Measurements from ENCODE around the gene CEP152.
"Not testable (repeated sequence)": the region's sequence is repeated elsewhere in the genome, so short reads cannot be mapped to it uniquely, and the experiment has no call there.

CEP152 gene

GRCh38 chr15:48810414-48811324, at the start of gene CEP152:
CEP152 (minus strand) TSS chr15:48811069; CDS start chr15:48805649, 5,420 bp downstream.
- DNase-seq = peak; percentile 99

DNA sequence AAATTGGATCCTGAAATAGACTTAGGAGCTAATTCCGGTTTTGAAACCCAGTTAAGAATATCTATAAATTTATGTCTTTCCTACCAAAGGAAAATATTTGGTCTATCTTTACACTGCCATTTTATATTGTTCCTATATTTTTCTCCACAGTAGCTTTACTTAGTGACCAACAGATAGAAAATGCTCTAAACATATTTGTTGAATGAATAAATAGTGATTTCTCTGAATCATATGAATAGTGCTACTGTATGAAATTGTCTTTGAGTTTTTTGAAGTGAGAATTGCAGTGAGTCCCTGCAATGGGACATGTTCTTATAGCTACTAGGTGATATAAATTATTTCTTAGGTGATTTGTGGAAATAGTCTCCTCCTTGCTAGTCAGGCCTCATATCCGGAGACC, 48.6 kb upstream of the CEP152 start:
- no peak for DNase-seq

DNA sequence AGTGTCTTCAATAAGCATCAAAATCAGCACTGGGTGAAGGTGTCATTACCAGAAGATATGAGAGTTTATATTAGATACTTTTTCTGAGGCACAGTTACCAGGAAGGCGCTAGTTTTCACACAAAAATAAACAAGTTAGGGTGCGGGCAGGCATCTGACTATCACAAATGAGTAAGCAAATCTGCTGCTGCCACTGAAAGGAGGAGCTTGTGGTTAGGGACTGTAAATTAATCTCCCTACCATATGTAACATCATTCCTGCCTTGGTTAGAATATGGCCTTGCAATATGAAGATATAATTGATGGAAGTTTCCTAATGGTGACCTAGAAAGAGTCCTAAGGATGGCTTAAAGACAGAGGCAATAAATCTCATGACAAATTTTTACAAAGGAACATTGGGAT, 47.5 kb upstream of the CEP152 start:
- no peak for DNase-seq

- DNase-seq = no peak
Measured at GRCh38 chr15:48856942-48857341, 46.1 kb upstream of the CEP152 start.

DNA sequence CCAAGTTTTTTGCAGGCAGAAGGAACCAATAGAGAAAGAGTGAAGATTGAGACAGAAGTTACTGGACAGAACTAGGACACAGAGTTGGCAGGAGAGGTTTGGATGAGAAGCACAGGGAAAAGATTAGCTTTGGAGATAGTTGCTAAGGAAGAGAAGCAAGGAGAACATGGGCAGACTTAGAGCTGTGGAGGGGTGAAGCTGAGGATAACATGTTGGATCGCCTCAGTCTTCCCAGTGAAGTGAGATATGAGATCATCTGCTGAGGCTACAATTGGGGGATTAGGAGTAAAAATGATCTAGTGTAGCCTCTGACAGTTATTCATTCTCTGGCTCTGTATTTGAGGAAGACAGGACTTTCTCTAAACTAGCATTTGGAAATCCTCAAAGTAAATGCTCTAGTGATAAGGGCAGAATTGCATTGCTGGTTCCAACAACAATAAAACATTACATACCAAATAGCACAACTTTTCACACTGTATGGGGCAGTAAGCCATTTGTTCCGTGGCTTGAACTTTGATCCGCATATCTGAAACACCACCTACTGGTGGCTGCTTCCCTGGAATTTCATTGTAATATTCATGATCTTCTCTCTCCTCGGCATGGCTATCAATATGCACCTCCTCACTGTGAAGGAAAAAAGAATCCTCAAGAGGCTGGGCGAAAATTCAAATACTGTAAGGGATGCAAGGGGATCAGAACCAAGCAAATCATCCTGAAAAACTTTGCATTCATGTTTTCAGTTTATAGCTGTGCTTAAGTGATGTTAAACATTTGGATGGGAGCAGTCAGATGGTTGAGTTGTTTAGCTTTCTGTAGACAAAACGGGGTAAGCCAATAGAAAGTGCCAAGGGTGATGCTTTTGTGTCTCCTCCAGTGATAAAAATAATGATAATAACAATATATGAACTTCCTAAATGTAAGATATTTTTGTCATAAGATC, 44.9 kb upstream of the CEP152 start:
- no peak for DNase-seq

DNA sequence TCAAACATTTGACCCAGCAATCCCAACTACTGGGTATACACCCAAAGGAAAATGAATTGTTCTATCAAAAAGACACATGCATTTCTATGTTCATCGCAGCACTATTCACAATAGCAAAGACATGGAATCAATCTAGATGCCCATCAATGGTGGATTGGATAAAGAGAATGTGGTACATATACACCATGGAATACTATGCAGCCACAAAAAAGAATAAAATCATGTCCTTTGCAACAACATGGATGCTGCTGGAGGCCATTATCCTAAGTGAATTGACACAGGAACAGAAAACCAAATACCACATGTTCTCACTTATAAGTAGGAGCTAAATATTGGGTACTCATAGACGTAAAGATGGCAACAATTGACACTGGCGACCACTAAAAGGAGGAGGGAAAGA, 43.6 kb upstream of the CEP152 start:
- not testable (repeated sequence) for DNase-seq

DNA sequence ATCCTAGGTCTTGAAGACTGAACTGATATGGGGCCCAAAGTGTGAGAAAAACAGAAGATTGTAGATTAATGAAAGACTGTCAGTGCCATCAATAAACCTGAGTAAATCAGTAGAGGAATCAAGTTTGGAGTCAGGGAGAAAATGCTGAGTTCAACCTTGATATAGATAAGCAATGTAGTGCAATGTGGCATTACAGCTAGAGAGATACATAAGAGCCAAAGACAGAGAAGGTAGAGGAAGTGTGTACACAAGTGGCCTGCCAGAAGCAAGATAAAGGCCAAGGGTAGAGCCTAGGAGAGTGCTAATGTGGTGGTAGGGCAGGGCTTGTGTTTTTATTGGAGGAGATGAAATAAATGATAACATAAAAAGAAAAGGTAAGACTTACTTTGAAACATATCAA, 41.1 kb upstream of the CEP152 start:
- no peak for DNase-seq

- DNase-seq = no peak
Measured at GRCh38 chr15:48850648-48851047, 39.8 kb upstream of the CEP152 start.

DNA sequence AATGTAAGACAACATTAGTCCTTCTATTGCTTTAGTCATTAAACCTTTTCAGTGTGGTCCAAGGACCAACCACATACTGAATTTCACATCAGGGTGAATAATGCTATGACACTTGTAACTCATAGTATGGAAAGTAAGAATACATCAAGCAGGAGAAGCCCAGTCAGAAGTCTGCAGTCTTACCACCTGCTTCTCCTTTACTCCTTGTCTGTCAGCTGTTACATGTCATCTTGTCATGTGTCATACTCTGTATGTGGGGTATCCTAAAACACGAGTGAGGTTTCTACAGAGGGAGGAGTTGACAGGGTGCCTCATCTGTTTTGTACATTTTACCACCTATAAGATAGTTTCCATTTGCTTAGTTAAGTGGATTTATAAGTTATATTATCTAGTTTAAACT, 34.3 kb upstream of the CEP152 start:
- DNase-seq = no peak

DNA sequence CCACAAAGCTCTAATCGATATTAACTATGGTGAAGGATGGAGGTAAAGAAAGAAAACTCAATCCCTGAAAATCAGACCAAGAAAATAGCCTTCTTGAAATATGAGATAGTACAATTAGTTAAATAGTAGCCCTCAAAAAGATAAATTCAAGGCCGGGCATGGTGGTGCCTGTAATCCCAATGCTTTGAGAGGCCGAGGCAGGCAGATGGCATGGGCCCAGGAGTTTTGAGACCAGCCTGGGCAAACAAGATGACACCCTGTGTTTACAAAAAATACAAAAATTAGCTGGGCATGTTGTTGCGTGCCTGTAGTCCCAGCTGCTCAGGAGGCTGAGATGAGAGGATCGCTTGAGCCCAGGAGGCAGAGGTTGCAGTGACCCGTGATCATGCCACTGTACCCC, 31.6 kb upstream of the CEP152 start:
- no peak for DNase-seq

DNA sequence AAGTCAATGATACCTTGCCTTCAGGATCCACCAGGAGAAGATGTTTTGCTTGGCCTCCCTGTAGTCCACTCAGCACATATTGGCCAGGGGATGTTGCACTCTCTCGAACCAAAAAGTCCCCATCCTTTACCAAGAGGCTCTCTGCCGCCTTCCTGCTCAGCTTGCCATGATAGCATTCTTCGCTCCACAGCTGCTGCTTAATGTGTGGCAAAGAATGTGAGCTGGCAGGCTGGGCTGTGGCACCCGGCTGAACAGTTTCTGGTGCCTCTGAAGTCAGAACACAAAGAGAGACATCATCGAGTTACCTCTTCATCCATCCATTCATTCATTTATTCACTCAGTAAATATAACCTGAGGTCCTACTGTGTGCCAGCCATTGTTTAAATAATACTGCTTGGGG, 23.9 kb upstream of the CEP152 start:
- no peak for DNase-seq

- no peak for DNase-seq
Measured at GRCh38 chr15:48833526-48834239, 22.8 kb upstream of the CEP152 start.

DNA sequence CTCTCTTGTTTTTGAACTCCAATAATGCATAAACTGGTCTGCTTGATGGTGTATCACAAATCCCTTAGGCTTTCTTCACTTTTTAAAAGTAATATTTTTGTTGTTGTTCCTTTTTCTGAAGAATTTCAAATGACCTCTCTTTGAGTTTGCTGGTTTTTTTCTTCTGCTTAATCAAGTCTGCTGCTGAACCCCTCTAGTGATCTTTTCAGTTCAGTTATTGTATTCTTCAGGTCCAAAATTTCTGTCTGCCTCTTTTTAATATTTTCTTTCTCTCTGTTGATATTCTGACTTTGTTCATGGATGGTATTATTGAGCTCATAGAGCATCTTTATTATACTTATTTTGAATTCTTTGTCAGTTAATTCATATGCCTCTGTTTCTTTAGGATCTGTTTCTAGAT, 21.8 kb upstream of the CEP152 start:
- DNase-seq = no peak

DNA sequence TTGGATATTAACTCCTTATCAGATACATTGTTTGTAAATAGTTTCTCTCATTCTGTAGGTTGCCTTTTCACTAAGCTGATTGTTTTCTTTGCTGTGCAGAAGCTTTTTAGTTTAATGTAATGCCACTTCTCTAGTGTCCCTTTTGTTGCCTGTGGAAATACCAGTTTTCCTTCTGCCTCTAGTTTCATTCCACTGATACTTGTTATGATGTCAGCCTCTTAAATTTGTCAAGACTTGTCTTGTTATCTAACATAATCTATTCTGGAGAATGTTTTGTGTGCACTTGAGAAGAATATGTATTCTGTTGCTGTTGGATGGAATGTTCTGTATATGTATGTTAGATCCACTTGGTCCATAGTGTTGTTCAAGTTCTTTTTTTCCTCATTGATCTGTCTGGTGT, 18.0 kb upstream of the CEP152 start:
- DNase-seq = no peak

DNA sequence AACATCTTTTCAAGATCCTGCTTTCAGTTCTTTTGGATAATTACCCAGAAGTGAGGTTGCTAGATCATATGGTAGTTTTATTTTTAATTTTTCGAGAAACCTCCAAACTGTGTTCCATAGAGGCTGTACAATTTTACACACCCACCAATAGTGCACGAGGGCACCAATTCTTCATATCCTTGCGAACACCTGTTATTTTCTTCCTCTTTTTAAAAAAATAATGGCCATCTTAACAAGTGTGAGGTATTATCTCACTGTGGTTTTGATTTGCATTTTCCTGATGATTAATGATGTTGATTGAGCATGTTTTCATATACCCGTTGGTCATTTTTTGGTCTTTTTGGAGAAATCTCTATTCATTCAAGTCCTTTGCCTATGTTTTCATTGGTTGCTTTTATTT, 17.6 kb upstream of the CEP152 start:
- no peak for DNase-seq

DNA sequence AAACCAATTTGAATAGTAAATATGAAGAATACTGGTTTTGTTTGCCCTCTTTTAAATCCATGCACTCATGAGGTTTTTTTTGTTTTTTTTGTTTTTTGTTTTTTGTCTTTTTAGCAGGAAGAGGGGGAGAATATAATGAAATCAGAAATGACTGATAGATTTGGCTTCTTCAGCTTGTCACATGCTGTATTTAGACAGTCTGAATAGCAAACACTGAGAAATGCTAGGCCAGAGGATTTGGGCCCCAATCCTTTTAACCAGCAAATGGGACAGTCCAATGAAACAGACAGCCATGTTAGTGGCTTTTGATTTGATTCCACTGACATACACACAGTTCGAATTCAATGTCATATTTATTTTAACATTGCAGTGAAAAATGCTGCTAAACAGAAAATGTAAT, 14.2 kb upstream of the CEP152 start:
- no peak for DNase-seq

DNA sequence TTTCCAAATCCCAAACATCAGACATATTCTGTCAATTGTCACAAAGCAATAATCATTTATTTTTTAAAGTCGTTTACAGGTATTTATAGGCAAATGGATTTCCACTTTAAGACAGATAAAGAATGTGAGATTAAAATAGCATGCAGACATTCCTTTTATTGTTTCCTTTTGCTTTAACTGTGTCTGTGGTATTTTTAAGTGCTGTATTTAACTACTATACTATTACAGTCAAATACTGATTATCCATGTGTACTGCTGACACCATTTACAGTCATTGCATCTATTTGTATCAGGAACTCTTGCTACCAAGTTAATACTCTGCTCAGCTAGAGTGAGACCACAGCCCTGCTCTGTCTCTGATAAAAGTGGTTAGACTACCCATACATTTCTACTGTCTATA, 12.8 kb upstream of the CEP152 start:
- DNase-seq = no peak

DNA sequence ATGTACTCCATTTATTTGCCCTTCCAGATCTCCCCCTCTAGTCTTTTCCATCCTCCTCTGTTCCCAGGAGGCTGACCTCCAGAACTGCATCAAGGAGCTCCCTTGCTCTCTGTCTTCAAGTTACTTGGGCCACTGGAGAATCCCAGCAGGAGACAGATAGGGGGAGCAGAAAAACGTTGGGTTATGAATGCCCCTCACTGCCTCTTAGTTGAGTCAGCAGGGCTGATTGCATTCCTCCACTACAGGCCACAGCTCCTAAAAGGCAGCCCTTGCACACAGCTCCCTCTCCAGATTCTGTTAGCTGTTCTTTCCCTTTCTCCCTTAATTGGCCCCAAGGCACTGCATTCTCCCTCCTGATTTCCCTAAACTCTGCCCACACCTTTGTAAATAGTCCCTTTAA, 12.4 kb upstream of the CEP152 start:
- no peak for DNase-seq

- no peak for DNase-seq
Measured at GRCh38 chr15:48814286-48814685, 3.4 kb upstream of the CEP152 start.

- no peak for DNase-seq
Measured at GRCh38 chr15:48811325-48811958, 573 bp upstream of the CEP152 start.

DNA sequence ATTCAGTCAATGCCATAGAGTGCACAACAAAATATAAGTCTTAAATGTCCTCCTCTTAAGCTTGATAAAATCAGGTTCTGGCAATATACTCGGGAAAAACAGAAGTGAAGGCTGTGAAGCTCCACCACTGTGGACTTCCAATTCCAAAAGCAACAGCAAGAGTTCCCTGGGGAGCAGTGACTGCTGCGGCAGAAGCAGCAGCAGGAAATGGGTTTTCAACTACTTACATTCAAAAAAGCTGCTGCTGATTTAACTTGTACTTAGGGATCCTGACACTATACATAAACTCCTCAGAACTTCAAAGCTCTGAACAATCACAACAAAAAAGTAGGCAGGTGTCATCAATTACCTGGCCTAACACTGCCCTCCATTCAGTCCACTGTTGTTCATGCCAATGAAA, 4.7 kb downstream of the CEP152 start:
- no peak for DNase-seq

DNA sequence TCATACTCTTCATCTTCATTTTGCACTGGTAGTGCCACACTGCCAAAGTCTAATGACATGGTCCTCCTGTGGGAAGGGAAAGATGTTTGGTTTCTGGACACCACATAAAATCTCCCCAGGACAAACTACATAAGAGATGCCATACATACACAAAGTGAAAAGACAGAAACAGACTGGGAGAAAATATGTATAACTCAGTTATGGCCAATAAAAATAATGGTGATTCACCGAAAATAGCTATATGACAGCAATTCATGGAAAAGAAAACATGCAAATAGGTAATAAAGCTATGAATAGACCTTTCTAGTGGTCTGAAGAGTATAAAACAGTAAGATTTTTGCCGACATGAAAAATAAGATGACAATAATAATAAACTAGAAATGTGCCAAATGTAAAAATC, 5.3 kb downstream of the CEP152 start:
- no peak for DNase-seq

GRCh38 chr15:48803877-48804276, 7.0 kb downstream of the CEP152 start:
- DNase-seq = no peak

Measured in activated naive CD4-positive, alpha-beta T cell treated with Interleukin-2 at 50 U/mL for 16 hours (primary cell).